ENCODE data around the gene CFAP107. TPM values are rescaled to one million over a fixed set of nuclear protein-coding genes. Genes with fewer than 3 reads are reported as not detected.

Gene CFAP107
- total RNA-seq, 1 donor from 2014 or later: not detected

DNA sequence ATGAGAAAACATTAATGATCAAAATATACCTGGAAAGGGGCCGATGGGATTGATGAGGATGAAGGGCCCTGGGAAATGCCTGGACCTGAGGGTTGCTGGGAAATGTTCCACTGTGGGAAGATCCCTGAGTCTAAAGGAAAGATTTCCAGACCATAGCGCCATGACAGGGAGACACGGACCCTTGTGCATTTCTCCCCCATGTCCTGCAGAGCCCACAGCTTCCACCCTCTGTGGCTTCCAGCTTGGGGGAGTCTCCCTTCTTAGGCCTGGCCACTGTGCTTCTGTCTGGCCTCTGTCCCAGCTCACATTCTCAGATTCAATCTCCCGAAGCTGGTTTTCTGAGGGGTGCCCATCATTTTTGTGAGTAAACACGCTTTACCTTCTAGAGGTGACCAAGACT lies 26.5 kb downstream of the CFAP107 start:
- peaks cover 3% of the 10 kb centered on the region for H3K36me3 Mint-ChIP-seq (ENCODE audit: low read depth, unreplicated experiment)
- peaks cover 8% of the 10 kb centered on the region for H3K9me3 Mint-ChIP-seq (ENCODE audit: unreplicated experiment)
- H2AFZ ChIP-seq (ENCODE audit: low read depth, low read length): no peak overlapping the region
- H3K9ac ChIP-seq (ENCODE audit: low read length): no peak overlapping the region
- no peaks in the 10 kb centered on the region for H4K20me1 ChIP-seq (ENCODE audit: insufficient read depth, low read length)
- no peak overlapping the region for H3K4me3 ChIP-seq (ENCODE audit: insufficient read depth, low read depth, low read length)
- H3K4me2 ChIP-seq (ENCODE audit: low read length): no peak overlapping the region
- peaks cover 31% of the 10 kb centered on the region for H3K27me3 Mint-ChIP-seq (ENCODE audit: low read depth, unreplicated experiment)
- no peaks in the 10 kb centered on the region for H3K4me1 ChIP-seq (ENCODE audit: insufficient read depth, low read length)
- no peaks in the 10 kb centered on the region for H3K36me3 ChIP-seq (ENCODE audit: insufficient read depth, low read length)
- TF ChIP-seq, protein P1, sequence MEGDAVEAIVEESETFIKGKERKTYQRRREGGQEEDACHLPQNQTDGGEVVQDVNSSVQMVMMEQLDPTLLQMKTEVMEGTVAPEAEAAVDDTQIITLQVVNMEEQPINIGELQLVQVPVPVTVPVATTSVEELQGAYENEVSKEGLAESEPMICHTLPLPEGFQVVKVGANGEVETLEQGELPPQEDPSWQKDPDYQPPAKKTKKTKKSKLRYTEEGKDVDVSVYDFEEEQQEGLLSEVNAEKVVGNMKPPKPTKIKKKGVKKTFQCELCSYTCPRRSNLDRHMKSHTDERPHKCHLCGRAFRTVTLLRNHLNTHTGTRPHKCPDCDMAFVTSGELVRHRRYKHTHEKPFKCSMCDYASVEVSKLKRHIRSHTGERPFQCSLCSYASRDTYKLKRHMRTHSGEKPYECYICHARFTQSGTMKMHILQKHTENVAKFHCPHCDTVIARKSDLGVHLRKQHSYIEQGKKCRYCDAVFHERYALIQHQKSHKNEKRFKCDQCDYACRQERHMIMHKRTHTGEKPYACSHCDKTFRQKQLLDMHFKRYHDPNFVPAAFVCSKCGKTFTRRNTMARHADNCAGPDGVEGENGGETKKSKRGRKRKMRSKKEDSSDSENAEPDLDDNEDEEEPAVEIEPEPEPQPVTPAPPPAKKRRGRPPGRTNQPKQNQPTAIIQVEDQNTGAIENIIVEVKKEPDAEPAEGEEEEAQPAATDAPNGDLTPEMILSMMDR (IDR thresholded peaks at IDR 0.05; ENCODE audit: insufficient read depth, low read depth, low read length): no peak
- no peak for TF ChIP-seq EZH2 (IDR thresholded peaks at IDR 0.05; ENCODE audit: insufficient read depth, low read length)
- H3K9me3 ChIP-seq (ENCODE audit: insufficient read depth, low read depth, low read length): peaks cover 3% of the 10 kb centered on the region
- no peak for DNase-seq (ENCODE audit: low read depth)
- H3K27me3 ChIP-seq (ENCODE audit: insufficient read depth, low read length): no peaks in the 10 kb centered on the region
- no peaks in the 10 kb centered on the region for H3K79me2 ChIP-seq (ENCODE audit: insufficient read depth, low read length)
- no peak for FAIRE-seq
- no peak overlapping the region for H3K27ac Mint-ChIP-seq (ENCODE audit: unreplicated experiment)
- no peak overlapping the region for H3K27ac ChIP-seq (ENCODE audit: low read depth, low read length)
- H3K4me1 Mint-ChIP-seq (ENCODE audit: low read depth, unreplicated experiment): no peaks in the 10 kb centered on the region
- no peak overlapping the region for H3K4me3 Mint-ChIP-seq (ENCODE audit: unreplicated experiment)

DNA sequence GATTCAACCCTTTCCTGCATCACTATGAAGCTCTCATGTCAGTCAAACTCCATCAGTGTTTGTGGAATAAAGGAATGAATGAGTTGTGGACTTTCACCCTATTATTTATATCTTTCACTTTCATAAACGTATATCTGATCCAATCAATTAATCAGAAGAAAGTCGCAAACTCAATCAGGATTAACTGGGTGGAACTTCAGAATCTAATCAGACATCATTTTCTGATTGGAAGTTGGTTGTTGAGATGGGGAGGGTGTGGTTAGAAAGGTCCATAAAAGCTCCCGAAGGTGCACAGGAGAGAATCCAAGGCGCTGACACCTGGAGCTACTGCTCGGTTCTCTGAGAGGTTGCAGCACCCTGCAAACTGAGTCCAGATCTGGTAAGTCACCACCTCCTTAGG lies 27.4 kb downstream of the CFAP107 start, which contains the start of gene PRAMEF12:
Gene PRAMEF12 (plus strand): TSS at position 301 of the 400 bp plus-strand sequence. CDS start 1,130 bp downstream, outside the sequence.
- Mint-ChIP-seq H3K27ac (ENCODE audit: unreplicated experiment) (no peak within 1 kb of the TSS), H3K4me1 (ENCODE audit: low read depth, unreplicated experiment) (no peaks in the 10 kb centered on the region), H3K27me3 (ENCODE audit: low read depth, unreplicated experiment) (peaks cover 31% of the 10 kb centered on the region), H3K9me3 (ENCODE audit: unreplicated experiment) (peaks cover 6% of the 10 kb centered on the region), H3K36me3 (ENCODE audit: low read depth, unreplicated experiment) (peaks cover 3% of the 10 kb centered on the region), H3K4me3 (ENCODE audit: unreplicated experiment) (no peak within 1 kb of the TSS)
- FAIRE-seq (no peak), DNase-seq (ENCODE audit: low read depth) (no peak)
- Histone ChIP-seq H4K20me1 (ENCODE audit: insufficient read depth, low read length) (no peaks in the 10 kb centered on the region), H3K9ac (ENCODE audit: low read length) (no peak within 1 kb of the TSS), H3K36me3 (ENCODE audit: insufficient read depth, low read length) (no peaks in the 10 kb centered on the region), H3K4me1 (ENCODE audit: insufficient read depth, low read length) (no peaks in the 10 kb centered on the region), H3K79me2 (ENCODE audit: insufficient read depth, low read length) (no peaks in the 10 kb centered on the region), H3K4me3 (ENCODE audit: insufficient read depth, low read depth, low read length) (no peak within 1 kb of the TSS), H3K9me3 (ENCODE audit: insufficient read depth, low read depth, low read length) (no peaks in the 10 kb centered on the region), H2AFZ (ENCODE audit: low read depth, low read length) (no peak within 1 kb of the TSS), H3K4me2 (ENCODE audit: low read length) (no peak within 1 kb of the TSS), H3K27ac (ENCODE audit: low read depth, low read length) (no peak within 1 kb of the TSS), H3K27me3 (ENCODE audit: insufficient read depth, low read length) (no peaks in the 10 kb centered on the region)
- no peak for TF ChIP-seq EZH2 (IDR thresholded peaks at IDR 0.05; ENCODE audit: insufficient read depth, low read length)
- TF ChIP-seq, protein P1 (IDR thresholded peaks at IDR 0.05; ENCODE audit: insufficient read depth, low read depth, low read length): no peak

DNA sequence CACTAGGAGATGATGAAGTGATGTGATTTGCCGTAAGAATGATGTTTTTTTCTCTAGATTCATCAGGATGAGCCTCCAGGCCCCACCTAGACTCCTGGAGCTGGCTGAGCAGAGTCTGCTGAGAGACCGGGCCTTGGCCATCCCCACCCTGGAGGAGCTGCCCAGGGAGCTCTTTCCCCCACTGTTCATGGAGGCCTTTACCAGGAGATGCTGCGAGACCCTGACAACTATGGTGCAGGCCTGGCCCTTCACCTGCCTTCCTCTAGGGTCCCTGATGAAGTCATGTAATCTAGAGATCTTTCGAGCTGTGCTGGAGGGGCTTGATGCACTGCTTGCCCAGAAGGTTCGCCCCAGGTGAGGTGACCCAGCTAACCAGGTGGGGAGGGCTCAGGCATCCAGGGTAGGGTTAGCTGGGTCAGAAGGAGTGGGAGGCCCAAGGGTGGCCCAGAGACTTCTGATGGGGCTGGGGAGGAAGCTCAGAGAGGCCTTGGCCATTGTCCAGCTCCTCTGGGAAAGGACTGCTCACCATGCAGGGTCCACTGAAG lies 28.9 kb downstream of the CFAP107 start:
- peaks cover 30% of the 10 kb centered on the region for H3K27me3 Mint-ChIP-seq (ENCODE audit: low read depth, unreplicated experiment)
- H3K9ac ChIP-seq (ENCODE audit: low read length): no peak overlapping the region
- H3K79me2 ChIP-seq (ENCODE audit: insufficient read depth, low read length): no peaks in the 10 kb centered on the region
- FAIRE-seq: no peak
- H3K36me3 Mint-ChIP-seq (ENCODE audit: low read depth, unreplicated experiment): peaks cover 3% of the 10 kb centered on the region
- no peak overlapping the region for H3K4me3 Mint-ChIP-seq (ENCODE audit: unreplicated experiment)
- H3K4me1 ChIP-seq (ENCODE audit: insufficient read depth, low read length): no peaks in the 10 kb centered on the region
- no peak overlapping the region for H3K27ac ChIP-seq (ENCODE audit: low read depth, low read length)
- peaks cover 6% of the 10 kb centered on the region for H3K9me3 Mint-ChIP-seq (ENCODE audit: unreplicated experiment)
- H3K9me3 ChIP-seq (ENCODE audit: insufficient read depth, low read depth, low read length): no peaks in the 10 kb centered on the region
- no peaks in the 10 kb centered on the region for H4K20me1 ChIP-seq (ENCODE audit: insufficient read depth, low read length)
- no peaks in the 10 kb centered on the region for H3K27me3 ChIP-seq (ENCODE audit: insufficient read depth, low read length)
- H3K4me3 ChIP-seq (ENCODE audit: insufficient read depth, low read depth, low read length): no peak overlapping the region
- H3K4me2 ChIP-seq (ENCODE audit: low read length): no peak overlapping the region
- no peaks in the 10 kb centered on the region for H3K36me3 ChIP-seq (ENCODE audit: insufficient read depth, low read length)
- H3K27ac Mint-ChIP-seq (ENCODE audit: unreplicated experiment): no peak overlapping the region
- no peak for TF ChIP-seq EZH2 (IDR thresholded peaks at IDR 0.05; ENCODE audit: insufficient read depth, low read length)
- TF ChIP-seq, protein P1 (IDR thresholded peaks at IDR 0.05; ENCODE audit: insufficient read depth, low read depth, low read length): no peak
- no peak for DNase-seq (ENCODE audit: low read depth)
- no peak overlapping the region for H2AFZ ChIP-seq (ENCODE audit: low read depth, low read length)
- no peaks in the 10 kb centered on the region for H3K4me1 Mint-ChIP-seq (ENCODE audit: low read depth, unreplicated experiment)

All from astrocyte (in vitro differentiated cells and primary cell).